ENCODE data around the gene GSTK1. TPM values are rescaled to one million over a fixed set of nuclear protein-coding genes. Genes with fewer than 3 reads are reported as not detected.

The GSTK1 gene
- total RNA-seq, 1 experiment from 2014 or later: 239 TPM

DNA sequence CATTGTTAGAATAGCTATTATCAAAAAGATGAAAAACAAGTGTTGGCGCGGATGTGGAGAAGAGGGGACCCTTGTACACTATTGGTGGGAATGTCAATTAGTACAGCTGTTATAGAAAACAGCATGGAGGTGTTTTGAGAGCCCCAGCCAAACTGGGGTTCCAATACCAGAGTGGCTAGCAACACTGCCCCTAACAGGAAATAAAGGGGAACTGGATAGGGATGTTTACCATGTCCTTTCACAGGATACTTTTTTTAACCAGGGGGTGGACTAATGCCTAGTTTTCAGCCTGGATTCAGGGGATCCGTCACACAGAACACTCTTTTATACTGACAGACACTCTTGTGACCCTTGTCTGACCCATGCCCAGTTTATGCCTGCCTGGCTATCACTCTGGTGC is 6.9 kb upstream of the GSTK1 start:
- H3K27me3 ChIP-seq (ENCODE audit: insufficient read depth, low read depth): no peaks in the 10 kb centered on the region
- no peak for DNase-seq
- POLR2A ChIA-PET (ENCODE audit: unreplicated experiment): interaction anchor here (0.7 kb wide), 2 partner anchors 15 to 70 kb away, joined by 3 to 11 read pairs; no protein-coding TSS in a partner anchor
- H4K20me1 ChIP-seq (ENCODE audit: insufficient read depth): no peaks in the 10 kb centered on the region
- no peak overlapping the region for H3K27ac ChIP-seq
- no TSS peak for BruUV-seq (replicated peaks)
- CTCF ChIA-PET: no interaction called here
- H3F3A ChIP-seq (ENCODE audit: insufficient read depth, low read depth): peaks cover 25% of the 10 kb centered on the region
- H3K36me3 ChIP-seq (ENCODE audit: low read depth): no peaks in the 10 kb centered on the region
- TF ChIP-seq EZH2 (IDR thresholded peaks at IDR 0.05; ENCODE audit: low read depth): no peak
- TF ChIP-seq, protein P1, sequence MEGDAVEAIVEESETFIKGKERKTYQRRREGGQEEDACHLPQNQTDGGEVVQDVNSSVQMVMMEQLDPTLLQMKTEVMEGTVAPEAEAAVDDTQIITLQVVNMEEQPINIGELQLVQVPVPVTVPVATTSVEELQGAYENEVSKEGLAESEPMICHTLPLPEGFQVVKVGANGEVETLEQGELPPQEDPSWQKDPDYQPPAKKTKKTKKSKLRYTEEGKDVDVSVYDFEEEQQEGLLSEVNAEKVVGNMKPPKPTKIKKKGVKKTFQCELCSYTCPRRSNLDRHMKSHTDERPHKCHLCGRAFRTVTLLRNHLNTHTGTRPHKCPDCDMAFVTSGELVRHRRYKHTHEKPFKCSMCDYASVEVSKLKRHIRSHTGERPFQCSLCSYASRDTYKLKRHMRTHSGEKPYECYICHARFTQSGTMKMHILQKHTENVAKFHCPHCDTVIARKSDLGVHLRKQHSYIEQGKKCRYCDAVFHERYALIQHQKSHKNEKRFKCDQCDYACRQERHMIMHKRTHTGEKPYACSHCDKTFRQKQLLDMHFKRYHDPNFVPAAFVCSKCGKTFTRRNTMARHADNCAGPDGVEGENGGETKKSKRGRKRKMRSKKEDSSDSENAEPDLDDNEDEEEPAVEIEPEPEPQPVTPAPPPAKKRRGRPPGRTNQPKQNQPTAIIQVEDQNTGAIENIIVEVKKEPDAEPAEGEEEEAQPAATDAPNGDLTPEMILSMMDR (conservative IDR thresholded peaks at IDR 0.05): no peak
- peaks cover 34% of the 10 kb centered on the region for H3K4me1 ChIP-seq (replicated peaks; ENCODE audit: insufficient read depth)
- intact Hi-C loops (cut with micrococcal nuclease; ENCODE audit: unreplicated experiment): no loop called here
- H3K4me3 ChIP-seq: no peak overlapping the region
- no peak overlapping the region for H2AFZ ChIP-seq
- H3K79me2 ChIP-seq (ENCODE audit: low read depth): no peaks in the 10 kb centered on the region
- no peak overlapping the region for H3K4me2 ChIP-seq
- H3K9me2 ChIP-seq (ENCODE audit: insufficient read depth): no peaks in the 10 kb centered on the region
- peaks cover 3% of the 10 kb centered on the region; the same call in 1 of the 2 replicates for H3K9me3 ChIP-seq (ENCODE audit: insufficient read depth, low read depth)

DNA sequence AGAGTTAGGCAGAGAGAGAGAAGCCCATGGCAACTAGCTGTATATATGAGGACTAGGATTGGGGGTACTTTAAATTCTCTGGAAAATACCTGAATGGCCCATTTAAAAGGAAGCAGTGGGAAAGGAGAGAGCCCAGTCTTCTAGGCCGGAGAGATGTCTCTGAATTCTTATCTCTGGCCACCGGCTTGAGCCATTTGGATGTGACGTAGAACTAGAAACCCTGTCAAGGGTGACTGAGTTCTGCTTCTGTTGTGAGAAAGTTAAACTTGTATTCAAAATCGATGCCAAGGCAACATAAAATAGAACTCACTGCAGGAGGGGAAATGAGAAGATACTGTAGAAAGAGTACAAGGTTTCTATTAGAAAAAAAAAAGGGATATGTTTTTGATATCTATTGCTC is 6.3 kb upstream of the GSTK1 start:
- no peak for DNase-seq

DNA sequence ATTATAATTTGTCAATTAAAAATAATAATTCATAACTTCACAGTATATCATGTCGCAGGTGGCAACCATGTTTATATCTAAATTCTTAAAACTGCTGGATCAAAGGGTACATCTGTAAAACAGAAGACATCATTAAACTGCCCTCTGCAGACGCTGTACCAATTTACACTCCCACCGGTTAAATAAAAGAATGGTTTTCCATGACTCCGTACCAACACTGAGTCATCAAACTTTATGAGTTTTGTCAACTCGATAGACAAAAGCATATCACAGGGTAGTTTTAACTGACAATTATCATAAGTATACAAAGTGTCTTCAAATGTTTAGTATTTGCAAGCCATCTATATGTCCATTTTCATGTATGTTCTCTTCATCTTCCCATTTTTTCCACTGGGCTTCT is 5.7 kb upstream of the GSTK1 start:
- Histone ChIP-seq H4K20me1 (ENCODE audit: insufficient read depth) (no peaks in the 10 kb centered on the region), H3K27me3 (ENCODE audit: insufficient read depth, low read depth) (no peaks in the 10 kb centered on the region), H3K4me2 (no peak overlapping the region), H3K27ac (no peak overlapping the region), H3F3A (ENCODE audit: insufficient read depth, low read depth) (peaks cover 25% of the 10 kb centered on the region), H3K4me3 (no peak overlapping the region), H3K9me3 (ENCODE audit: insufficient read depth, low read depth) (peaks cover 3% of the 10 kb centered on the region; the same call in 1 of the 2 replicates), H3K36me3 (ENCODE audit: low read depth) (no peaks in the 10 kb centered on the region), H3K9me2 (ENCODE audit: insufficient read depth) (no peaks in the 10 kb centered on the region), H3K4me1 (replicated peaks; ENCODE audit: insufficient read depth) (peaks cover 35% of the 10 kb centered on the region), H2AFZ (no peak overlapping the region), H3K79me2 (ENCODE audit: low read depth) (no peaks in the 10 kb centered on the region)
- no peak for TF ChIP-seq EZH2 (IDR thresholded peaks at IDR 0.05; ENCODE audit: low read depth)
- TF ChIP-seq, protein P1 (conservative IDR thresholded peaks at IDR 0.05): no peak
- POLR2A ChIA-PET (ENCODE audit: unreplicated experiment): no interaction called here
- intact Hi-C loops (cut with micrococcal nuclease; ENCODE audit: unreplicated experiment): no loop called here
- no peak for DNase-seq
- CTCF ChIA-PET: no interaction called here
- BruUV-seq (replicated peaks): no TSS peak

More for the DNA sequence above, 6.3 kb upstream of the GSTK1 start:
- peaks cover 33% of the 10 kb centered on the region for H3K4me1 ChIP-seq (replicated peaks; ENCODE audit: insufficient read depth)
- POLR2A ChIA-PET (ENCODE audit: unreplicated experiment): interaction anchor here (0.7 kb wide), 2 partner anchors 15 to 69 kb away, joined by 3 to 11 read pairs; no protein-coding TSS in a partner anchor
- peaks cover 3% of the 10 kb centered on the region; the same call in 1 of the 2 replicates for H3K9me3 ChIP-seq (ENCODE audit: insufficient read depth, low read depth)
- no peak overlapping the region for H2AFZ ChIP-seq
- H3K9me2 ChIP-seq (ENCODE audit: insufficient read depth): no peaks in the 10 kb centered on the region
- no peak overlapping the region for H3K4me3 ChIP-seq
- H3K79me2 ChIP-seq (ENCODE audit: low read depth): no peaks in the 10 kb centered on the region
- no peaks in the 10 kb centered on the region for H3K27me3 ChIP-seq (ENCODE audit: insufficient read depth, low read depth)
- intact Hi-C loops (cut with micrococcal nuclease; ENCODE audit: unreplicated experiment): no loop called here
- no peaks in the 10 kb centered on the region for H4K20me1 ChIP-seq (ENCODE audit: insufficient read depth)
- BruUV-seq (replicated peaks): no TSS peak
- CTCF ChIA-PET: no interaction called here
- H3K4me2 ChIP-seq: no peak overlapping the region
- TF ChIP-seq, protein P1 (conservative IDR thresholded peaks at IDR 0.05): no peak
- TF ChIP-seq EZH2 (IDR thresholded peaks at IDR 0.05; ENCODE audit: low read depth): no peak
- H3K36me3 ChIP-seq (ENCODE audit: low read depth): no peaks in the 10 kb centered on the region
- peaks cover 25% of the 10 kb centered on the region for H3F3A ChIP-seq (ENCODE audit: insufficient read depth, low read depth)
- H3K27ac ChIP-seq: no peak overlapping the region

All from PC-9 (cell line).